KOPT-K1 (cell line): ENCODE results near the gene MSRB1.
"Not testable (repeated sequence)": the region's sequence is repeated elsewhere in the genome, so short reads cannot be mapped to it uniquely, and the experiment has no call there.

ENCODE experiments used
- H3K27ac ChIP-seq: fragments of 200-600 bp; sonication (generic); 2 replicates; pipeline ENCODE4 v1.5.1; 2016; ENCODE audit warnings: antibody characterized with exemption, mild to moderate bottlenecking, low read depth, low read length; ENCODE audit not compliant: poor library complexity, severe bottlenecking
- H3K36me3 ChIP-seq: fragments of 200-600 bp; sonication (generic); 2 replicates; pipeline ENCODE4 v1.5.1; 2017; ENCODE audit warnings: antibody characterized with exemption, mild to moderate bottlenecking, low read length, moderate library complexity; ENCODE audit not compliant: insufficient read depth
- H3K9me3 ChIP-seq: fragments of 200-600 bp; sonication (generic); 2 replicates; pipeline ENCODE4 v1.5.1; 2017; ENCODE audit warnings: antibody characterized with exemption, low read length, mild to moderate bottlenecking; ENCODE audit not compliant: insufficient read depth, poor library complexity, severe bottlenecking

MSRB1 gene

DNA sequence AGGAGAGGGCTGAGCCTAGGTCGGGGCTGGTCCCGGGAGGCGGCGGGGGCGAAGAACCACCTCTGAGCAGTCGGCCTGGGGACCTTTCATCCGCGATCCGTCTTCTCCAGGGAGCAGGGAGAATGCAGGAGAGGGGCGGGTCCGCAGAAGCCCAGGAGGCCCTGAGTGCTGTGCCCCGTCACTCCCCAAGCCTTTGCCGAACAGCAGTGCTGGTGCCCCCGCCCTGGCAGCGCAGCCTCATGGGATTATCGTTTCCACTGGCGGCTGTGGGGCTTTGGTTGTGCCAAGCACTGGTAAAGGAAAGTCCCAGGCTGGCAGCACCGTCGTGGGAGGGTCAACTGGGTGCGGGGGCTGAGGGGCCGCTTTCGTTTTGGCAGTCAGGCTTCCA lies 29.5 kb upstream of the MSRB1 start:
- H3K9me3 ChIP-seq: no peaks in the 10 kb centered on the region
- peak overlapping the region; percentile 77 for H3K27ac ChIP-seq
- H3K36me3 ChIP-seq: peaks cover 34% of the 10 kb centered on the region

DNA sequence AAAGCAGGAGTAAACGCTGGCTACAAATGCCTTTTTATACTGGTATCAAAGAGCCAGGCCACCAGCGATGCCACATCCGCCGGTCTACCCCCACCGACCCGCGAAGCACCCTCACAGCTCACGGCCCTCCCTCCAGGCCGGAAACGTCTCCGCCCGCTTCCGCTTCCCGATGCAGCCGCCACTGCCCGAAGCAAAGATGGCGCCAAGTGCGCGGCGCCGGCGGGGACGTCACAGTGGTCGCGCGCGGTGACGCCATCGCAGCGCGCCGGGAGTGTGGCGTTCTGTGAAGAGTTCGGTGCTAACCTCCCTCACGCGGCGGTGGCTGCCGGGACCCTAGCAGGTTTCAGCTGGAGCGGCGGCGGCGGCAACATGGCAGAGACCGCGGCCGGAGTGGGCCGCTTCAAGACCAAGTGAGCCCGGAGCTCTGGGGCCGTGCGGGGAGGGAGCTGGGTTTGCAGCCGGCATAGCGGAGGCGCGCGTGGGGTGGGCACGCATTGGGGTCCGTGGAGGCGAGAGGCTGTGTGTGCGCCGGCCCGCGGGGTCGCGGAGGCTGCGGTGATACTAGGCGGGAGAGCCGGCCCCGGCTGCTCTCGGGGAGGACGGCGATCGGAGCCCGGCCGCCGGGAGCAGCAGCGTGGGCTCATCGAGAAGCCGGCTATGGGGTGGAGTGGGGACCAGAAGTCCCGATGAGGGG lies 28.9 kb upstream of the MSRB1 start, which contains the start of gene TBL3:
TSS of gene TBL3 (plus strand) at position 258 of the 694 bp plus-strand sequence. CDS start at position 370, 112 bp downstream.
- Histone ChIP-seq H3K9me3 (no peaks in the 10 kb centered on the region), H3K36me3 (peaks cover 29% of the 10 kb centered on the region), H3K27ac (peak within 1 kb of the TSS; percentile 77)

DNA sequence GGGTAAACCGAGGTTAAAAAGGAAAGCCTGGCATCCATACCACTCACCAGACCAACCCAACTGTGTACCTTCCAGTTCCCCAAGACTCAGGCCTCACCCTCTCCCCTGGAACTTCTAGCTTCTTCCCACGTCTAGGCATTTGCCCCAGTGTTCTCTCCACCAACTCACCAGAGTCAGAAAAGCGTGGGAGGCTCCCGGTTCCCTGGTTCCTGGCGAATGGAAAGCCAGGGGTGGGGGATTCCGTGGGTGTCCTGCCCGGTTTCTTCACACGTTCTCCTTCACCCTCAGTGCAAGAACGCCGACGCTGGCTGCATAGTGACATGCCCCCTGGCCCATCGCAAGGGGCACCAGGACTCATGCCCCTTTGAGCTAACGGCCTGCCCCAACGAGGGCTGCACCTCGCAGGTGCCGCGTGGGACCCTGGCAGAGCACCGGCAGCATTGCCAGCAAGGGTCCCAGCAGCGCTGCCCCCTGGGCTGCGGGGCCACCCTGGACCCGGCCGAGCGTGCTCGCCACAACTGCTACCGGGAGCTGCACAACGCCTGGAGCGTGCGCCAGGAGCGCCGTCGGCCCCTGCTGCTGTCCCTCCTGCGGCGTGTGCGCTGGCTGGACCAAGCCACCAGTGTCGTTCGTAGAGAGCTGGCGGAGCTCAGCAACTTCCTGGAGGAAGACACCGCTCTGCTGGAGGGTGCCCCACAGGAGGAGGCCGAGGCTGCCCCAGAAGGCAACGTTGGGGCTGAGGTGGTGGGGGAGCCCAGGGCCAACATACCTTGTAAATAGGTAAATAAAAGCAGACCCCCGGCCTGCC lies 25.4 kb upstream of the MSRB1 start:
- Histone ChIP-seq H3K27ac (no peak overlapping the region), H3K36me3 (peaks cover 8% of the 10 kb centered on the region), H3K9me3 (no peaks in the 10 kb centered on the region)

DNA sequence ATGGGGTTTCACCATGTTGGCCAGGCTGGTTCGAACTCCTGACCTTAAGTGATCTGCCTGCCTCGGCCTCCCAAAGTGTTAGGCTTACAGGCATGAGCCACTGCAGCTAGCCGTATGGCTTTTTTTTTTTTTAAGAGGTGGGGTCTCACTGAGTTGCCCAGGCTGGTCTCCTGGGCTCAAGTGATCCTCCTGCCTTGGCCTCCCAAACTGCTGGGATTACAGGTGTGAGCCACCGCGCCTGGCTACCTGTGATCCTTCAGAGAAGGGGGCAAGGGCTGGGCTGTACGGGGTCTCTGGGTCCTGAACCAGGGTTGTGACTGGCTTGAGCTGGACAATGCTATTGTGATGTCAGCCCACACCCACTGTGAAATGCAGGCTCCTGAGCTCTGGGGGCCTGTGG lies 23.5 kb upstream of the MSRB1 start, which contains the start of gene RNF151:
TSS of gene RNF151 (plus strand) at position 397 of the 400 bp plus-strand sequence. CDS start 26 bp downstream, outside the sequence.
- H3K27ac ChIP-seq: peak within 1 kb of the TSS; percentile 81
- H3K36me3 ChIP-seq: peaks cover 27% of the 10 kb centered on the region
- no peaks in the 10 kb centered on the region for H3K9me3 ChIP-seq

DNA sequence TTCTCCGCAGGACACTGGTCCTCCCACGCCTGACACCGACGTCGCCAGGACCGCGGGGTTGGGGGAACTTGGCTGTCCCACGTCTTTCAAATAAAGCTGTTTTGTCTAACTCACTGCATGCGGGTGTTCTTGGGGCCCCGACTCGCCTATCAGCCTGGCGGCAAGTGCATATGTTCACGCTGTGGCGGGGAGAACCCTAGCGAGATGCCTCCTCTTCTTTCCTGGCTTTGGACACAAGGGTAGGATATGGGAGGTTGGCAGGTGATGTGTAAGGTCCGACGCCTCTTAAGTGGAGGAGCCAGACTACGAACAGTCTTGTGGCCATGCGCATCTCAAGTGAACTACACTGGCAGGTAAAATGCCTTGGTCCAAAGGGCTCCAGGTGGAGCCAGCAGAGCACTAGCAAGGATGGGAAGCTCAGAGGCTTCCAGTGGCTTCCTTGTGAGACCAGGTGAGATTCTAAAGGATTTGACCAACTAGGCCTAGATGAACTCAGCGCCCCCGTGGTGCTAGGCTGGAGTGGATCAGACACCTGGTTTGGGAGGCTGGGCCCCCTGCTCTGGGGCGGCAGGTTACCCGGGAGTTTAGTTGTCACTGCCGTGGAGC lies 22.5 kb upstream of the MSRB1 start:
- Histone ChIP-seq H3K9me3 (no peaks in the 10 kb centered on the region), H3K36me3 (peaks cover 35% of the 10 kb centered on the region), H3K27ac (peak overlapping the region; percentile 81)

DNA sequence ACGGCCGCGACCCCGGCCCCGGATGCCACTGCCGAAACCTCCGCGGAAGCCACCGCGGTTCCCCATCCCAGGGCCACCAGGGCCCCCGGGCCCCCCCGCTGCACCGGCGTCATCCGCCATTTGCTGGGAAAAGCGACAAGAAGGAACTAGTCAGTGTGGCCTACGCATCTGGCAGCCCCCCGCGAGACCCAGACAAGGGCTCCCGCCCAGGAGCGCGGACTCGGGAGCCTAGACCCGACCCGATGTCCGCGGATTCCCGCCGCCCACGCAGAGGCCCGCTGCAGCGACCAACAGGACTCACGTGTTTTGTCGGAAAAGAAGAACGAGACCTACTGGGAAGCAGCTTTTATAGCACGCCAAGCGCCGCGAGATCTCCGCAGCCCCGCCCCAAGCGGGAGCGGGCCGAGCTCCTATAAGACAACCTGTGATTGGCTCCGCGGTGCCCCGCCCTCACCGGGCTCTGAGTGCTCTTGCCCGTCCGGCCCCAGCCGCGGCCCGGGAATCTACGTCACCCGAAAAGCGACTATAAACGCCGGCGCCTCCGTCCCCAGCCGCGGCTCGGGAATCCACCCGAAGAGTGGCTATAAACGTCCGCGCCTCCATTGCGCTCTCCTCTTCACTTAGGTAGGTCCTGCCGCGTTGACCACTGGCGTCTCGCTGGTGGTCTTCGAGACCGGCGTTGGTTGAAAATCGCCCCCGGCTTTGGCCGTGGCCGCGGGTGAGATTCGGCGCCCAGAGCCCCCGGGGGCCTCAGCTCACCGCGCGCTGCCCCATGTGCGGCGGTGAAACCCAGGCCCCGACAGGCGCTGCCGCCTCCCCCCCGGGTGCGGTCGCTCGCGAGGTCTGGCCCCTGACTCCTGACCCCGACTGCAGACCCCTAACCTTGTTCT lies 21.8 kb upstream of the MSRB1 start, which contains the start of gene RPS2:
TSS of gene RPS2 (minus strand) at position 321 of the 890 bp plus-strand sequence. CDS start at position 120, 201 bp downstream.
- H3K36me3 ChIP-seq: peaks cover 35% of the 10 kb centered on the region
- H3K27ac ChIP-seq: peak within 1 kb of the TSS; percentile 81
- no peaks in the 10 kb centered on the region for H3K9me3 ChIP-seq

DNA sequence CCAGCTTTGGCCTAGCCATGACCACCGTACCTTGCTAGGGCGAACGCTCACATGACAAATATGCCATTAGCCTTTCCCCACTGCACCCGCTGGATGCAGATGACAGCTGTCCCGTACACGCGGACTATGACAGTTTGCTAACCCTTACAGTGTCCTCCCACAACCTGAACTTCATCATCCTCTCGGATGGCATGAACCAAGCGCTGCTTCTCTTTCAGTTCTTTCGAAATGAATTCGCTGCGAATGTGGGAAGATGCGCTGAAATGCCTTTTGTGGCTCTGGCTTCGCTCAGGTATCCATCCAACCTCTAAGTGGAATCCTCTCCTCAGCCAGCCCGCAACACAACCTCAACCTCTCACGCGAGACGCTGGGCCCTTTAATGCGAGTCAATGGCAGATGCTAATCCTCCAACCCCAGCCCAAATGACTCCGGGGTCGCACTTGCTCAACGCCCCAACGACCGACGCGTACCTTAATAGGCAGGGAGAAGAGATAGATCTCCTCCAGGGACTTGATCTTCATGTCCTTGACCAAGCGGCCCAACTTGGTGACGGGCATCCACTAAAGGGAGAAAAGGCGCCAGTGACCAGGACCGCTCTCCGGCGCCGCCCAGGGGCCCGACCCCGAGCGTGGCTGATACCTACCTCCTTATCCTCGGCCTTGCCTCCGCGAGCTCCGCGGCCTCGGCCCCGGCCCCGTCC lies 21.0 kb upstream of the MSRB1 start:
- Histone ChIP-seq H3K9me3 (no peaks in the 10 kb centered on the region), H3K36me3 (peaks cover 35% of the 10 kb centered on the region), H3K27ac (peak overlapping the region; percentile 81)

DNA sequence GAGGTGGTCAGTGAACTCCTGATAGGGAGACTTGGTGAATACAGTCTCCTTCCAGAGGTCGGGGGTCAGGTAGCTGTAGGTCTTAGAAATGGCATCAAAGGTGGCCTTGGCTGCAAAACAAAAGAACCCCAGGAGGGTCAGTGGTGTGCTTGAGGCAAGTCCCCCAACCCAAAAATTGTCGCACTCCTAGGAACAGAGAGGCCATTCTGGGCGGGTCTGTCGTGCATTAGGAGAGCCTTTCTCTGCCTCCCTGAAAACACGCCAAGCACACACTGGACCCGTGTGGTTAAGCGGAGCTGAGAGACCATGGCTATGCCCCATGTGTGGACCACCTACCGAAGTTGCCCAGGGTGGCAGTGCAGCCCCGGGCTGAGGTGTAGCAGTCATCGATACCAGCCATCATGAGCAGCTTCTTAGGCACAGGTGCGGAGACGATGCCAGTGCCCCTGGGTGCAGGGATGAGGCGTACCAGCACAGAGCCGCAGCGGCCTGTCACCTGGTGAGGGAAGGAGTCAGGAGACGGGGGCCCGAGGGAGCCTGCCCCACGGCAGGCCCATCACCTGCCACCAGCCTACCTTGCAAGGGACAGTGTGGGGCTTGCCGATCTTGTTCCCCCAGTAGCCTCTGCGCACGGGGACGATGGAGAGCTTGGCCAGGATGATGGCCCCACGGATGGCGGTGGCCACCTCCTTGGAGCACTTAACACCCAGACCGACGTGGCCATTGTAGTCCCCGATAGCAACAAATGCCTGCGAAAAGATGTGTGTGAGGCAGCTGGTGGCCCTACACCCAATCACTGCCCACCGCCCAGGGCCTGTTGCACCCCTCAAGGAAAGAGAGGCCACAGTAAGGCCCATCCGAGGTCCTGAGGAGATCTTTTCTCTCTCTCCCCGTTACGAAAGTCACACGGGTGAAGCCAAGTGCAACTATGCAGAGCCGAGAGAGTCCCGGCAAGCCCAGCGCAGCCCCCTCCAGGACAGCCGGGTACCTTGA lies 19.5 kb upstream of the MSRB1 start:
- not testable (repeated sequence) for H3K27ac ChIP-seq, H3K9me3 ChIP-seq
- H3K36me3 ChIP-seq: peaks cover 35% of the 10 kb centered on the region

DNA sequence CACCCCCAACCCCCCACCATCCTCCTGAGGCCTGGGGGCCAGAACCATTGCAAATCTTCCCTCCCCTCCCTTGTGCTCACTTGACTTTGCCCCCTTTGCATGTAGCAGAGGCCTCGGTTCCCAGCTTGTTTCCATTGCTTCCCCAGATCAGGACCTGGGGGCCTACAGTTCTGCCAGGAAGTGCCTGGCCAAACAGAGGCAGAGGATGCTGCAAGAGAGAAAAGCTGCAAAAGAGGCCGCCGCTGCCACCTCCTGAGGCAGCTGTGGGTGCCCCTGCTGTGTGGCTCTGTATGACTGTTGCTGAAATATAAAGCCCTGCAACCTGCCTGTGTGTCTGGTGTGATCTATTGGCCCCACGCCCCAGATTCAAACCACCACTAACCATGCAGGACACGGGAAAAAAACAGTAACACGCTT lies 18.7 kb upstream of the MSRB1 start:
- Histone ChIP-seq H3K36me3 (peaks cover 35% of the 10 kb centered on the region), H3K9me3 (no peaks in the 10 kb centered on the region), H3K27ac (no peak overlapping the region)

DNA sequence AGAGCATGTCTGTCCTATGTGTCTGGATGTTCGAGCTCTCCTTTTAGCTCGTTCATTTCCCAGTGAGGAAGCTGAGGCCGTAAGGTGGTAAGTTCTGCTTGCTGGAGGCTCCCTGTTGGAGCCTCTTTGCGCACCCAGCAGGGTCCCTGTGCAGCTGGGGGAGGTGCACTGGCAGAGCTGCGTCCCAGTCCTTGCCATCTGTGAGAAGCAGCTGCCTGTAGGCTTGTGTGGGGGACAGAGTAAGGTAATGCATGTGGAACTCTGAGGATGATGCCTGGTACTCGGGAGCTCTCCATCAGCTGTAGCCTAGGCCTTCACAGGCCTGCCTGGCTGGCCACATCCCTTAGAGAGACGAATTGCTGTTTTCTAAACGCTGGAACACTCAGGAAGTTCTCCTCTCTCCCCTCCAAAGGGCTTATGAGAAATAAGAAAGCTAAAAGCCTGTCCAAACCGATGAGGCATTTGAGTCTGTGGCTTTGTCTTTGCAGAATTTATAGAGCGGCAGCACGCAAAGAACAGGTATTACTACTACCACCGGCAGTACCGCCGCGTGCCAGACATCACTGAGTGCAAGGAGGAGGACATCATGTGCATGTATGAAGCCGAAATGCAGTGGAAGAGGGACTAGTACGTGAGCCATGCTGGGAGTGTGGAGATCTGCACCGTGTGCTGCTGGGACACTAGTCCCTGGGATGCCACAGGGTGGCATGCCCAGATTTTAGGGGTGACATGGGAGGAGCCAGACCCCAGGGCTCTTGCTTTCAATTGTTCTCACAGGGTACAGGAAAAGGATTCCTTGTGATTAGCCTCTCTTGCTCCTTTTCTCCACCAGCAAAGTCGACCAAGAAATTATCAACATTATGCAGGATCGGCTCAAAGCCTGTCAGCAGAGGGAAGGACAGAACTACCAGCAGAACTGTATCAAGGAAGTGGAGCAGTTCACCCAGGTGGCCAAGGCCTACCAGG lies 17.9 kb upstream of the MSRB1 start:
- Histone ChIP-seq H3K9me3 (no peaks in the 10 kb centered on the region), H3K27ac (peak overlapping the region; percentile 88), H3K36me3 (peaks cover 35% of the 10 kb centered on the region)

DNA sequence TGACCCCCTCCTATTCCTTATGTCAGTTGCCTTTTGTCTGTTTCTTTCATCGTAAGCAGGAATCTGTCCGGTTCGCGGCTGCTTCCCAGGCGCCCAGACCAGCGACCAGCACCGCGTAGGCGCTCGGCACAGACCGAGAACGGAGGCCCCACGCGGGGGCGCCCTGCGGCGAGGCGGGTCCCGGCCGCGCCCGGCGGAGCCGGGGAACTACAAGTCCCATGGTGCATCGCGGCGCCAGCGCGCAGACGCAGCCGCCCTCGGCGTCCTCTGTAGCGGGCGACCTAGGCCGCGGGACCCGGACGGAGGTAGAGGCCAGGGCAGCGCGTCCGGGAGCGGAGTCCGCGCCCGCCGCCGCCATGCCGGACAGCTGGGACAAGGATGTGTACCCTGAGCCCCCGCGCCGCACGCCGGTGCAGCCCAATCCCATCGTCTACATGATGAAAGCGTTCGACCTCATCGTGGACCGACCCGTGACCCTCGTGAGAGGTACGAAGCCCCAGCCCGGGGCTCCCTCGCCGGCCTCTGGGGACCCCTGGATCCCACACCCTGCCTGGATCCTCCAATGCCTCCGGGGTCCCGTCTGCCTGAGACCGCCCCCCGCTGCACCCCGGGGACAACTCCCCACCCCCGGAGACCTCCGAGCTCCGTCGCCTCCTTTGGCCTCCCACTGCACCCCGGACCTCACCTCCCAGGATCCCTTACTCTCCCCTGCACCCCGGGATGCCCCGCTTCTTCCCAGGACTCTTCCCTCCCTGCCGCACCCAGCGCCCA lies 16.5 kb upstream of the MSRB1 start, which contains the start of gene NDUFB10:
TSS of gene NDUFB10 (plus strand) at position 270 of the 771 bp plus-strand sequence. CDS start at position 357, 87 bp downstream.
- H3K27ac ChIP-seq: peak within 1 kb of the TSS; percentile 88
- H3K9me3 ChIP-seq: no peaks in the 10 kb centered on the region
- peaks cover 35% of the 10 kb centered on the region for H3K36me3 ChIP-seq
